ENCODE measurements around the gene DYRK1A. TPM values are rescaled to one million over a fixed set of nuclear protein-coding genes. Genes with fewer than 3 reads are reported as not detected.

The DYRK1A gene
- total and polyA plus RNA-seq, 10 of the 15 experiments (the other 5 are each of a cell fraction or from before 2014, with no cell fraction given): 2.4 to 68.6 (median 30.7) TPM

- TF ChIP-seq ATF2 (IDR thresholded peaks at IDR 0.05; ENCODE audit: low read length) (no peak), SIN3A (IDR thresholded peaks at IDR 0.05; ENCODE audit: low read depth, low read length) (no peak), MYB (IDR thresholded peaks at IDR 0.05; ENCODE audit: borderline replicate concordance, low read depth, low read length) (no peak), USF2 (IDR thresholded peaks at IDR 0.05; ENCODE audit: borderline replicate concordance, low read depth, low read length) (peak; percentile 93), ZNF217 (IDR thresholded peaks at IDR 0.05) (no peak), BACH1 (IDR thresholded peaks at IDR 0.05; ENCODE audit: borderline replicate concordance) (no peak; the same call in 1 of the 2 replicates), CHD2 (IDR thresholded peaks at IDR 0.05; ENCODE audit: borderline replicate concordance, low read depth, low read length) (peak; percentile 72; the same call in 1 of the 2 replicates), FOS (IDR thresholded peaks at IDR 0.05; ENCODE audit: borderline replicate concordance, extremely low read depth, insufficient read length) (no peak), RAD21 (IDR thresholded peaks at IDR 0.05; ENCODE audit: insufficient read depth, low read depth, low read length) (no peak), NR2C2 (IDR thresholded peaks at IDR 0.05; ENCODE audit: borderline replicate concordance, control insufficient read depth, insufficient read length, low read depth) (no peak), HCFC1 (IDR thresholded peaks at IDR 0.05; ENCODE audit: low read length) (peak; percentile 36), ZSCAN29 (IDR thresholded peaks at IDR 0.05) (no peak), NRF1 (conservative IDR thresholded peaks at IDR 0.05; ENCODE audit: low read depth, low read length) (no peak), TCF3 (IDR thresholded peaks at IDR 0.05; ENCODE audit: borderline replicate concordance, insufficient read depth, low read depth, low read length) (no peak), MYC (IDR thresholded peaks at IDR 0.05; ENCODE audit: insufficient read depth, insufficient read length, insufficient replicate concordance, low read length, severe bottlenecking) (no peak), EZH2 (IDR thresholded peaks at IDR 0.05; ENCODE audit: borderline replicate concordance, control insufficient read depth, low read depth, low read length) (no peak), MEF2A (IDR thresholded peaks at IDR 0.05; ENCODE audit: insufficient read depth, low read depth, low read length) (no peak), SIX5 (IDR thresholded peaks at IDR 0.05; ENCODE audit: low read depth, low read length, severe bottlenecking) (peak; percentile 17), MXI1 (IDR thresholded peaks at IDR 0.05; ENCODE audit: low read depth, low read length) (peak; percentile 99), ZNF207 (IDR thresholded peaks at IDR 0.05; ENCODE audit: borderline replicate concordance) (peak; percentile 50; the same call in 1 of the 2 replicates), CREM (IDR thresholded peaks at IDR 0.05; ENCODE audit: low read depth) (peak; percentile 76), GATAD2B (conservative IDR thresholded peaks at IDR 0.05; ENCODE audit: low read depth) (0 out of 2 replicates have a peak, but pooled peaks have one; percentile 36), NFXL1 (IDR thresholded peaks at IDR 0.05; ENCODE audit: borderline replicate concordance) (no peak), JUND (IDR thresholded peaks at IDR 0.05; ENCODE audit: low read depth, low read length) (0 out of 2 replicates have a peak, but pooled peaks have one; percentile 14), PKNOX1 (IDR thresholded peaks at IDR 0.05) (peak; percentile 98), YY1 (IDR thresholded peaks at IDR 0.05; ENCODE audit: low read depth, low read length) (peak; percentile 94)
Observed at GRCh38 chr21:37366482-37367316, at the start of gene DYRK1A (continued).

Data from GM12878 (cell line).